ENCODE measurements around the gene BLOC1S3. TPM values are rescaled to one million over a fixed set of nuclear protein-coding genes. Genes with fewer than 3 reads are reported as not detected.

BLOC1S3 gene
- total and polyA plus RNA-seq, 2 of the 4 experiments (the other 2 are of a cell fraction), result 1.1 to 4.9 TPM

GRCh38 chr19:45223879-45224278 lies 45.3 kb downstream of the BLOC1S3 start:
- Histone ChIP-seq H3K14ac (replicated peaks; ENCODE audit: low read depth, low read length) (no peak overlapping the region), H4K8ac (ENCODE audit: low read depth in 2 of 2, low read length in 2 of 2) (no peak overlapping the region), H3K18ac (ENCODE audit: low read depth, low read length) (no peak overlapping the region), H2AK9ac (replicated peaks; ENCODE audit: low read depth, low read length, poor library complexity) (no peak overlapping the region), H3K56ac (ENCODE audit: extremely low read depth, insufficient read depth, low read length) (no peak overlapping the region), H3K4ac (ENCODE audit: low read depth, low read length) (no peak overlapping the region), H3K9me1 (ENCODE audit: insufficient read depth, low read length) (no peaks in the 10 kb centered on the region), H2BK20ac (ENCODE audit: low read depth, low read length) (no peak overlapping the region), H2BK120ac (ENCODE audit: low read depth, low read length) (no peak overlapping the region), H2BK15ac (ENCODE audit: low read depth, low read length) (no peak overlapping the region), H4K5ac (ENCODE audit: low read depth, low read length) (no peak overlapping the region), H3K23ac (ENCODE audit: low read depth, low read length) (no peak overlapping the region), H3K4me1 (ENCODE audit: control insufficient read depth, insufficient read depth, low read length) (no peaks in the 10 kb centered on the region), H2AFZ (replicated peaks; ENCODE audit: low read length, poor library complexity) (no peak overlapping the region), H4K91ac (ENCODE audit: insufficient read depth, low read depth, low read length) (no peak overlapping the region), H3K4me3 (ENCODE audit: insufficient read depth, low read depth, low read length) (no peak overlapping the region), H2BK5ac (ENCODE audit: low read depth, low read length, poor library complexity, severe bottlenecking) (no peak overlapping the region), H3K9me3 (ENCODE audit: control insufficient read depth, insufficient read depth, low read length) (no peaks in the 10 kb centered on the region), H3K27me3 (ENCODE audit: control insufficient read depth, insufficient read depth, low read length) (peaks cover 33% of the 10 kb centered on the region), H4K20me1 (ENCODE audit: insufficient read depth, low read length) (no peaks in the 10 kb centered on the region), H3K4me2 (ENCODE audit: low read depth, low read length) (no peak overlapping the region), H3K36me3 (ENCODE audit: control insufficient read depth, insufficient read depth, low read length) (no peaks in the 10 kb centered on the region), H2AK5ac (ENCODE audit: low read depth, low read length) (no peak overlapping the region), H3K79me1 (ENCODE audit: low read depth in 1 of 2, low read length in 2 of 2) (no peaks in the 10 kb centered on the region), H3K9ac (ENCODE audit: low read depth, low read length) (no peak overlapping the region), H3K27ac (ENCODE audit: insufficient read depth, low read length) (no peak overlapping the region)
- DNase-seq (no peak), ATAC-seq (ENCODE audit: low read depth) (no peak)
- dilution Hi-C loops (cut with HindIII; ENCODE audit: low sequenced_read_pairs, unreplicated experiment), result no loop called here
- ChIA-PET POLR2A (ENCODE audit: unreplicated experiment) (no interaction called here), CTCF (no interaction called here)
- in situ Hi-C loops (cut with MboI; ENCODE audit: low sequenced_read_pairs), result no loop called here
- intact Hi-C loops (cut with micrococcal nuclease), result no loop called here
- no TSS peak for BruUV-seq (replicated peaks)
- WGBS, 2 experiments (ENCODE audit: extremely low coverage in 2 of 2, insufficient read length in 1 of 2), result 69% methylated on average over 4 of the region's 5 CpGs; no CpG with 5 or more reads in 1 of the 2 experiments
- TF ChIP-seq USF2 (IDR thresholded peaks at IDR 0.05; ENCODE audit: low read depth, low read length), result no peak
- TF ChIP-seq MXI1 (IDR thresholded peaks at IDR 0.05; ENCODE audit: borderline replicate concordance, low read depth, low read length), result no peak
- no peak for TF ChIP-seq ELK1 (IDR thresholded peaks at IDR 0.05; ENCODE audit: borderline replicate concordance, low read depth, low read length)
- no peak for TF ChIP-seq BHLHE40 (IDR thresholded peaks at IDR 0.05; ENCODE audit: low read depth, low read length)
- TF ChIP-seq MAZ (IDR thresholded peaks at IDR 0.05; ENCODE audit: borderline replicate concordance, low read depth, low read length), result no peak
- TF ChIP-seq CTCF (conservative IDR thresholded peaks at IDR 0.05; ENCODE audit: low read depth, low read length), result no peak
- TF ChIP-seq RAD21 (IDR thresholded peaks at IDR 0.05; ENCODE audit: low read length), result no peak
- no peak for TF ChIP-seq CHD1 (IDR thresholded peaks at IDR 0.05; ENCODE audit: low read depth, low read length)
